H1 (cell line): ENCODE measurements around the gene MUC7. TPM values are rescaled to one million over a fixed set of nuclear protein-coding genes. Genes with fewer than 3 reads are reported as not detected.

Experiments
- CTCF ChIA-PET: fragments of 300-600 bp; sonication (Branson Sonifier 250); formaldehyde crosslinking; loops from one replicate; lab custom pipeline; 2021; ENCODE audit not compliant: partially characterized antibody; lab: Charles Lee
- POLR2A ChIA-PET: fragments of 300-600 bp; sonication (Branson Sonifier 250); formaldehyde crosslinking; loops from one replicate; lab custom pipeline; 2021; ENCODE audit warnings: inconsistent platforms; ENCODE audit not compliant: partially characterized antibody; lab: Charles Lee
- DNase-seq, 2 experiments: peaks; one replicate each; pipeline versions ENCODE4 v3.0.0 to v3.0.0-alpha.2; 2010 to 2022; ENCODE audit warnings: low spot score in 2 of 2, low read depth in 1 of 2, mixed read lengths in 1 of 2
- FAIRE-seq: peaks from 2 replicates; lab custom pipeline; 2011; peaks lifted over from hg19 to GRCh38; lab: Jason Lieb, UNC
- H2AFZ ChIP-seq: 2 replicates; pipeline ENCODE4 v1.8.1; 2012; ENCODE audit warnings: low read length, inconsistent platforms
- H2AK5ac ChIP-seq: 2 replicates; pipeline ENCODE4 v1.6.1; 2013; ENCODE audit warnings: low read depth, low read length
- H2BK120ac ChIP-seq: replicated peaks from 2 replicates; pipeline ENCODE3; 2013; ENCODE audit warnings: low read depth, low read length, inconsistent platforms
- H2BK12ac ChIP-seq: 2 replicates; pipeline ENCODE4 v1.6.1; 2013; ENCODE audit warnings: low read depth, low read length
- H2BK15ac ChIP-seq: 2 replicates; pipeline ENCODE4 v1.6.1; 2013; ENCODE audit warnings: low read length
- H2BK20ac ChIP-seq: 2 replicates; pipeline ENCODE4 v1.6.1; 2013; ENCODE audit warnings: low read length
- H2BK5ac ChIP-seq: 2 replicates; pipeline ENCODE4 v1.6.1; 2013; ENCODE audit warnings: low read depth, low read length
- H3K14ac ChIP-seq: 2 replicates; pipeline ENCODE4 v1.6.1; 2013; ENCODE audit warnings: inconsistent platforms; ENCODE audit not compliant: insufficient read length
- H3K18ac ChIP-seq: 2 replicates; pipeline ENCODE4 v1.6.1; 2013; ENCODE audit warnings: low read length; ENCODE audit errors: extremely low read depth
- H3K23ac ChIP-seq: 2 replicates; pipeline ENCODE4 v1.6.1; 2013; ENCODE audit warnings: inconsistent platforms; ENCODE audit not compliant: insufficient read length
- H3K23me2 ChIP-seq: 2 replicates; pipeline ENCODE4 v1.6.1; 2013; ENCODE audit warnings: low read depth, low read length
- H3K27ac ChIP-seq: 2 replicates; pipeline ENCODE4 v1.6.1; 2011; ENCODE audit warnings: low read depth, low read length, inconsistent platforms
- H3K27me3 ChIP-seq, 4 experiments: replicated peaks in 1 of 4; 1 replicate in 1 of 4; 2 replicates in 3 of 4; pipeline versions ENCODE4 v1.6.1 to v1.8.1; 2011 to 2013; ENCODE audit warnings: low read length in 3 of 4, mild to moderate bottlenecking in 3 of 4, inconsistent platforms in 2 of 4, mixed read lengths in 2 of 4, moderate library complexity in 1 of 4; ENCODE audit not compliant: control insufficient read depth in 3 of 4, insufficient read depth in 3 of 4; ENCODE audit errors: extremely low read depth in 1 of 4
- H3K36me3 ChIP-seq, 4 experiments: 2 replicates each; pipeline versions ENCODE4 v1.6.1 to v1.8.1; 2011 to 2013; ENCODE audit warnings: mild to moderate bottlenecking in 4 of 4, low read length in 3 of 4, moderate library complexity in 2 of 4, control low read depth in 1 of 4, inconsistent platforms in 1 of 4; ENCODE audit not compliant: insufficient read depth in 4 of 4, control insufficient read depth in 2 of 4
- H3K4ac ChIP-seq: replicated peaks from 2 replicates; pipeline ENCODE3; 2013; ENCODE audit warnings: low read length, low read depth, mixed read lengths, inconsistent platforms; ENCODE audit not compliant: insufficient read length
- H3K4me1 ChIP-seq, 4 experiments: replicated peaks in 1 of 4; 1 replicate in 1 of 4; 2 replicates in 3 of 4; pipeline versions ENCODE4 v1.6.1 to v1.8.1; 2011 to 2013; ENCODE audit warnings: low read length in 3 of 4, inconsistent platforms in 2 of 4, mixed read lengths in 1 of 4; ENCODE audit not compliant: insufficient read depth in 4 of 4, control insufficient read depth in 3 of 4
- H3K4me2 ChIP-seq, 2 experiments: 2 replicates each; pipeline versions ENCODE4 v1.6.1 to v1.8.1; 2011 to 2013; ENCODE audit warnings: low read depth in 2 of 2, low read length in 2 of 2, control low read depth in 1 of 2, inconsistent platforms in 1 of 2, mild to moderate bottlenecking in 1 of 2; ENCODE audit not compliant: insufficient read depth in 1 of 2
- H3K4me3 ChIP-seq, 4 experiments: fragments of 200-600, 300-600 bp in 1 of 4; sonication (generic), shearing (Covaris generic), sonication (Bioruptor Twin) in 1 of 4; 2 replicates each; pipeline versions ENCODE4 v1.5.1 to v1.8.1; 2011 to 2016; ENCODE audit warnings: low read length in 4 of 4, low read depth in 3 of 4, control low read depth in 2 of 4, inconsistent platforms in 2 of 4, mild to moderate bottlenecking in 2 of 4, mixed read lengths in 1 of 4, moderate library complexity in 1 of 4; ENCODE audit not compliant: insufficient read depth in 2 of 4; ENCODE audit errors: extremely low read depth in 1 of 4
- H3K56ac ChIP-seq: replicated peaks from 2 replicates; pipeline ENCODE3; 2013; ENCODE audit warnings: low read depth, mild to moderate bottlenecking, mixed read lengths, low read length, inconsistent platforms; ENCODE audit not compliant: insufficient read length
- H3K79me1 ChIP-seq: 2 replicates; pipeline ENCODE4 v1.6.1; 2013; ENCODE audit warnings: low read depth, low read length, control low read depth
- H3K79me2 ChIP-seq, 2 experiments: 2 replicates each; pipeline versions ENCODE4 v1.6.1 to v1.8.1; 2012 to 2013; ENCODE audit warnings: low read length in 2 of 2, mild to moderate bottlenecking in 2 of 2, inconsistent platforms in 1 of 2; ENCODE audit not compliant: insufficient read depth in 2 of 2, control insufficient read depth in 1 of 2
- H3K9ac ChIP-seq, 4 experiments: replicated peaks in 1 of 4; 1 replicate in 1 of 4; 2 replicates in 3 of 4; pipeline versions ENCODE4 v1.6.1 to v1.8.1; 2011 to 2013; ENCODE audit warnings: low read depth in 3 of 4, low read length in 3 of 4, control low read depth in 2 of 4, mild to moderate bottlenecking in 2 of 4, moderate library complexity in 2 of 4, inconsistent platforms in 1 of 4; ENCODE audit errors: extremely low read depth in 1 of 4
- H3K9me3 ChIP-seq, 2 experiments: 2 replicates each; pipeline versions ENCODE4 v1.6.1 to v1.8.1; 2012 to 2013; ENCODE audit warnings: mild to moderate bottlenecking in 2 of 2, moderate library complexity in 2 of 2, control low read depth in 1 of 2, inconsistent platforms in 1 of 2, low read depth in 1 of 2, low read length in 1 of 2, mixed read lengths in 1 of 2; ENCODE audit not compliant: insufficient read depth in 2 of 2
- H4K20me1 ChIP-seq, 2 experiments: replicated peaks in 1 of 2; 2 replicates each; pipeline versions ENCODE3 to v1.8.1; 2011 to 2013; ENCODE audit warnings: inconsistent platforms in 2 of 2, low read length in 2 of 2, mild to moderate bottlenecking in 1 of 2; ENCODE audit not compliant: insufficient read depth in 2 of 2, control insufficient read depth in 1 of 2
- H4K5ac ChIP-seq: 2 replicates; pipeline ENCODE4 v1.6.1; 2013; ENCODE audit warnings: low read length, low read depth, mixed read lengths, inconsistent platforms; ENCODE audit not compliant: insufficient read length
- H4K8ac ChIP-seq: 2 replicates; pipeline ENCODE4 v1.8.0; 2013; ENCODE audit warnings: mild to moderate bottlenecking, moderate library complexity, low read length, inconsistent platforms; ENCODE audit not compliant: insufficient read depth; ENCODE audit errors: extremely low read depth
- H4K91ac ChIP-seq: replicated peaks from 2 replicates; pipeline ENCODE3; 2013; ENCODE audit warnings: low read length, mixed read lengths, inconsistent platforms; ENCODE audit not compliant: insufficient read length
- BCL11A ChIP-seq, 2 experiments: IDR thresholded peaks; one replicate each; pipeline ENCODE4 v1.6.1; 2011; ENCODE audit warnings: low read depth in 2 of 2, low read length in 2 of 2, mild to moderate bottlenecking in 2 of 2
- JUN ChIP-seq: IDR thresholded peaks from 2 replicates; pipeline ENCODE4 v1.6.1; 2011; ENCODE audit warnings: low read depth, mild to moderate bottlenecking, improper control_type of control experiment, low read length
- POLR2A ChIP-seq, 2 experiments: IDR thresholded peaks; 1 replicate in 1 of 2; 2 replicates in 1 of 2; pipeline ENCODE4 v1.6.1; 2011; ENCODE audit warnings: low read depth in 2 of 2, low read length in 2 of 2, mild to moderate bottlenecking in 2 of 2; ENCODE audit errors: control extremely low read depth in 1 of 2
- RAD21 ChIP-seq, 2 experiments: IDR thresholded peaks in 1 of 2; conservative IDR thresholded peaks in 1 of 2; 2 replicates each; pipeline ENCODE4 v1.6.1; 2011; ENCODE audit warnings: low read depth in 2 of 2, low read length in 2 of 2, improper control_type of control experiment in 1 of 2, inconsistent platforms in 1 of 2, mild to moderate bottlenecking in 1 of 2, moderate library complexity in 1 of 2
- RBBP5 ChIP-seq: IDR thresholded peaks from 2 replicates; pipeline ENCODE4 v1.7.1; 2012; ENCODE audit warnings: low read depth, mild to moderate bottlenecking, inconsistent platforms, low read length, moderate library complexity, borderline replicate concordance
- SIX5 ChIP-seq: IDR thresholded peaks from 2 replicates; pipeline ENCODE4 v1.6.1; 2011; ENCODE audit warnings: mild to moderate bottlenecking, low read depth, low read length
- ZNF274 ChIP-seq: IDR thresholded peaks from 2 replicates; pipeline ENCODE4 v1.7.0; 2012; ENCODE audit warnings: low read length, borderline replicate concordance; ENCODE audit errors: extremely low read depth
- WGBS, 2 experiments: shearing (Covaris generic) in 1 of 2; methylation state at CpG; one replicate each; pipeline versions ENCODE4 v1.1.6 to v1.1.7; 2013 to 2015; ENCODE audit warnings: low lambda C conversion rate in 2 of 2, mixed read lengths in 2 of 2, inconsistent platforms in 1 of 2, low coverage in 1 of 2, missing lambda C conversion rate in 1 of 2; ENCODE audit not compliant: insufficient replicate concordance in 2 of 2, insufficient coverage in 1 of 2, insufficient read length in 1 of 2; ENCODE audit errors: extremely low coverage in 1 of 2, missing lambda C conversion rate in 1 of 2; 5-methylcytosine and 5-hydroxymethylcytosine counted together
- polyA plus RNA-seq, 7 experiments: library from polyadenylated mRNA; depleted of rRNA in 3 of 7; stranded (reverse) in 5 of 7; unstranded in 2 of 7; fragments of >200 nt in 5 of 7; fragments of 200-250 nt in 2 of 7; gene quantifications; 1 replicate in 5 of 7; 2 replicates in 1 of 7; 4 replicates in 1 of 7; pipeline versions ENCODE4 v1.2.1 to v1.2.3, GENCODE V29; 2011 to 2013; ENCODE audit warnings: missing spikeins in 2 of 7, mixed read lengths in 2 of 7
- total RNA-seq: library from RNA; stranded (reverse); fragmentation: NEBNext Ultra II Directional; extraction: Animal tissue kit (Norgen Biotek cat#: 25700); gene quantifications from 2 replicates; pipeline ENCODE4 v1.2.1, GENCODE V29; 2021

MUC7 gene
- total and polyA plus RNA-seq, 2 of the 8 experiments (the other 6 are each of a cell fraction or from before 2014, with no cell fraction given), result not detected

DNA sequence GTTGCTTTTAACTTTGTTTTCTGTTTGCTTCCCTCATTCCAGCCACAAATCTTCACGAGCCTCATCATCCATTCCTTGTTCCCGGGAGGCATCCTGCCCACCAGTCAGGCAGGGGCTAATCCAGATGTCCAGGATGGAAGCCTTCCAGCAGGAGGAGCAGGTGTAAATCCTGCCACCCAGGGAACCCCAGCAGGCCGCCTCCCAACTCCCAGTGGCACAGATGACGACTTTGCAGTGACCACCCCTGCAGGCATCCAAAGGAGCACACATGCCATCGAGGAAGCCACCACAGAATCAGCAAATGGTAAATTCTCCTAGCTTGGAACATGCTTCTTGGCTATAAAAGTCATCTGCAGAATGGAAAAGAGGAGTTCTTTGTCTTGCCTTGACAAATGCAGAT lies 59.0 kb downstream of the MUC7 start:
- CTCF ChIA-PET, result interaction anchor here (1.3 to 2.0 kb wide), 8 partner anchors 8 to 48 kb away, joined by 4 to 12 read pairs (median 5); no protein-coding TSS in a partner anchor
- H2BK15ac ChIP-seq, result no peak overlapping the region

More for the DNA sequence above, 59.0 kb downstream of the MUC7 start:
- Histone ChIP-seq H4K91ac (no peak overlapping the region), H3K36me3 (no peaks in the 10 kb centered on the region), H2BK20ac (no peak overlapping the region), H3K14ac (no peak overlapping the region), H2AFZ (no peak overlapping the region), H3K56ac (no peak overlapping the region), H3K9ac (no peak overlapping the region), H3K23ac (no peak overlapping the region), H2BK12ac (no peak overlapping the region), H3K79me1 (no peaks in the 10 kb centered on the region), H3K9me3 (no peaks in the 10 kb centered on the region), H2BK120ac (no peak overlapping the region), H4K20me1 (no peaks in the 10 kb centered on the region), H2AK5ac (no peak overlapping the region), H3K23me2 (no peaks in the 10 kb centered on the region), H4K8ac (no peak overlapping the region), H3K27ac (no peak overlapping the region), H3K4me1 (no peaks in the 10 kb centered on the region), H4K5ac (no peak overlapping the region), H3K4ac (no peak overlapping the region), H3K4me3 (no peak overlapping the region), H3K4me2 (no peak overlapping the region), H3K79me2 (no peaks in the 10 kb centered on the region), H3K18ac (no peak overlapping the region), H3K27me3 (no peaks in the 10 kb centered on the region), H2BK5ac (no peak overlapping the region)
- FAIRE-seq (no peak), DNase-seq (no peak)
- WGBS, 2 experiments, result 78% methylated on average over 5 of the region's 5 CpGs; no CpG with 5 or more reads in 1 of the 2 experiments
- POLR2A ChIA-PET, result no interaction called here
- TF ChIP-seq POLR2A (IDR thresholded peaks at IDR 0.05; ENCODE audit: control extremely low read depth in 1 of 2, low read depth in 2 of 2, low read length in 2 of 2) (no peak), ZNF274 (no peak), RAD21 (IDR thresholded peaks at IDR 0.05 in 1 of 2, conservative IDR thresholded peaks at IDR 0.05 in 1 of 2; ENCODE audit: low read depth in 2 of 2, low read length in 2 of 2) (no peak), SIX5 (no peak), JUN (no peak), RBBP5 (no peak), BCL11A (IDR thresholded peaks at IDR 0.05; ENCODE audit: low read depth in 2 of 2, low read length in 2 of 2) (no peak)
